Aorta (tissue), 5 donors: Measurements from ENCODE around the gene ACTL6B. TPM values are rescaled to one million over a fixed set of nuclear protein-coding genes. Genes with fewer than 3 reads are reported as not detected.

Source experiments
- ATAC-seq: fragments of 200-7000 bp; cut with Tn5 transposase; one replicate; pipeline ENCODE4 v1.9.1; 2022; ENCODE audit warnings: moderate library complexity; ENCODE audit not compliant: low FRiP score
- DNase-seq, 2 donors: peaks; one replicate each; pipeline ENCODE4 v3.0.0-alpha.2; 2020
- H3K27ac ChIP-seq, 2 donors: one replicate each; pipeline ENCODE4 v1.5.1; 2013; ENCODE audit warnings: low read length in 2 of 2, mild to moderate bottlenecking in 2 of 2, moderate library complexity in 2 of 2, control low read depth in 1 of 2, inconsistent platforms in 1 of 2, low read depth in 1 of 2
- H3K27me3 ChIP-seq, 2 donors: one replicate each; pipeline ENCODE4 v1.6.1; 2013; ENCODE audit warnings: control low read depth in 1 of 2, low read length in 1 of 2, mild to moderate bottlenecking in 1 of 2, moderate library complexity in 1 of 2; ENCODE audit not compliant: insufficient read depth in 2 of 2, control insufficient read depth in 1 of 2
- H3K36me3 ChIP-seq, 2 donors: one replicate each; pipeline ENCODE4 v1.6.1; 2013; ENCODE audit warnings: control low read depth in 1 of 2, low read length in 1 of 2, mild to moderate bottlenecking in 1 of 2; ENCODE audit not compliant: insufficient read depth in 2 of 2, control insufficient read depth in 1 of 2
- H3K4me1 ChIP-seq, 2 donors: one replicate each; pipeline ENCODE4 v1.6.1; 2013; ENCODE audit warnings: low read length in 2 of 2, control low read depth in 1 of 2, mild to moderate bottlenecking in 1 of 2, moderate library complexity in 1 of 2; ENCODE audit not compliant: insufficient read depth in 2 of 2, control insufficient read depth in 1 of 2
- H3K4me3 ChIP-seq, 2 donors: one replicate each; pipeline ENCODE4 v1.5.1; 2013; ENCODE audit warnings: low read length in 2 of 2, control low read depth in 1 of 2, mild to moderate bottlenecking in 1 of 2
- H3K9me3 ChIP-seq: one replicate; pipeline ENCODE4 v1.6.1; 2013; ENCODE audit warnings: mild to moderate bottlenecking, low read length; ENCODE audit not compliant: control insufficient read depth
- WGBS, 2 donors: extraction: QIAGEN DNeasy Blood & Tissue Kit; methylation state at CpG; one replicate each; pipeline ENCODE4 v1.1.7; 2013; 5-methylcytosine and 5-hydroxymethylcytosine counted together
- intact Hi-C, 2 donors: fragments of 100-400 bp; cut with DNase I; formaldehyde crosslinking; loops; one replicate each; pipeline versions ENCODE4 v1.14.2 to v1.15.0; 2022
- polyA plus RNA-seq, 2 donors: library from polyadenylated mRNA; stranded (reverse); fragments of 200-250 nt; gene quantifications; one replicate each; pipeline ENCODE4 v1.2.3, GENCODE V29; 2013
- total RNA-seq, 2 donors: library from RNA; stranded (reverse); fragmentation: NEBNext Ultra II Directional; extraction: Animal tissue kit (Norgen Biotek cat#: 25700); gene quantifications; one replicate each; pipeline ENCODE4 v1.2.1, GENCODE V29; 2021
- donor health status: healthy with polysubstance abuse.
- donor health status: Bipolar disorder and iron deficiency.
- donor health status: DM: no; HTN: no; CAD: no.
- donor health status: DM: no; HTN: no; CAD: no.
- donor health status: DM: yes; HTN: yes; CAD: no.

The ACTL6B gene
- total and polyA plus RNA-seq, 4 donors = not detected

DNA sequence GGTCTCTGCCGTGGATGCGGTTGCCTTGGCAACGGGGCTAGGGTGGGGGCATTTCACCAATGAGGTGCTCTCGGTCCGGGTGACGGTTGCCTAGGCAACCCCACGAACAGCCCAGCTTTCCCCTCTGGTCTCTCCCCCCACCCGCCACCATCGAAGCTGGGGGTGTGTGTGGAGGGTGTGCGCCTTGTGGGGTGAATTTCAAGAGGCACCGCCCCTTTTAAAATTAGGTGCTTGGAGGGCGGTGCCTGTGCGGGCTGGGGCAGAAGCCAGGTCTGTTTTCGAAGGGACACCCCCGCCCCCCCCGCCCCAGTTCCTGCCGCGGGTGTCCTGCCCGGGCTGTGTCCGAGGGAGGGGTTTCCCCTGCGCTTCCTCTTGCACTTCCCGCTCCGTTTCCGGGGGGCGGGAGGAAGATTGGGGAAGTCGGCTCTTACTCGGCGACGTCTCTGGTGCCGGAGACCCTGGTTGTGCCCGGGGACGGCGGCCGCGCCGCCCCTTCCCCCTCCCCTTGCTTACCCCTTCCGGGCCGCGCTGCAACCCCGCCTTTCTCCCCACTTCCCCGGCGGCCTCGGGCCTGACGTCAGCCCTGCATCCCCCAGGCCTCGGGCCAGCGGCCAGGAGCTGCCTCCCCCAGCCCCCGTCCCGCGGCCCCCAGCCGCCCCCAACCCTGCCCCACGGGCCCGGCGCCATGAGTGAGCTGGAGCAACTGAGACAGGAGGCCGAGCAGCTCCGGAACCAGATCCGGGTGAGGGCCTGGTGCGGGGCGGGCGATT is 19.5 kb upstream of the ACTL6B start:
- Histone ChIP-seq H3K4me3 (peak overlapping the region; percentile 54 to 75), H3K27me3 (no peaks in the 10 kb centered on the region), H3K36me3 (peaks cover 0 to 5% of the 10 kb centered on the region in 2 donors), H3K27ac (no peak overlapping the region), H3K9me3 (no peaks in the 10 kb centered on the region), H3K4me1 (no peaks in the 10 kb centered on the region)
- intact Hi-C loops = loop anchor here in 1 of 2 donors (5.0 kb wide), 1 partner anchor 88 kb away; the partner anchor contains the start of genes FBXO24 and LRCH4
- 0 to 1% methylated on average over 53 to 59 of the region's 59 CpGs for WGBS, 2 donors
- DNase-seq (peak; percentile 90 to 92), ATAC-seq (peak; percentile 34)

DNA sequence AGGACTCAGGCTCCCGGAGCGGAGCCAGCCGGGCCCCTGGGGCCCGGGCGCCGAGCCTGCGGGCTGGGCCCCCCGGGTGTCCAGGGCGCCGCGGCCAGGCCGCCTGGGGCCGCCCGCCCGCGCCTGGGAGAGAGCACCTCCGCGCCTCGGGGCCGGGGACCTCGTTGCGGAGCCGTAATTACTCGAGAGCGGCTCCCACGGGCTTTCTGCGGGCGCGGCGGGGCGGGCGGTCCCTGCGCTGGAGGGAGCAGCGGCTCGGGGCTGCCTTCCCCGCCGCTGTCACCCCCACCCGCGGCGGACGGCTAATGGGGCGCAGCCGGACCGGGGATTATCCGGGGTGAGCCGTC is 18.8 kb upstream of the ACTL6B start:
- 0% methylated on average over 37 to 46 of the region's 46 CpGs for WGBS, 2 donors
- H3K4me1 ChIP-seq = no peaks in the 10 kb centered on the region
- ATAC-seq = no peak

DNA sequence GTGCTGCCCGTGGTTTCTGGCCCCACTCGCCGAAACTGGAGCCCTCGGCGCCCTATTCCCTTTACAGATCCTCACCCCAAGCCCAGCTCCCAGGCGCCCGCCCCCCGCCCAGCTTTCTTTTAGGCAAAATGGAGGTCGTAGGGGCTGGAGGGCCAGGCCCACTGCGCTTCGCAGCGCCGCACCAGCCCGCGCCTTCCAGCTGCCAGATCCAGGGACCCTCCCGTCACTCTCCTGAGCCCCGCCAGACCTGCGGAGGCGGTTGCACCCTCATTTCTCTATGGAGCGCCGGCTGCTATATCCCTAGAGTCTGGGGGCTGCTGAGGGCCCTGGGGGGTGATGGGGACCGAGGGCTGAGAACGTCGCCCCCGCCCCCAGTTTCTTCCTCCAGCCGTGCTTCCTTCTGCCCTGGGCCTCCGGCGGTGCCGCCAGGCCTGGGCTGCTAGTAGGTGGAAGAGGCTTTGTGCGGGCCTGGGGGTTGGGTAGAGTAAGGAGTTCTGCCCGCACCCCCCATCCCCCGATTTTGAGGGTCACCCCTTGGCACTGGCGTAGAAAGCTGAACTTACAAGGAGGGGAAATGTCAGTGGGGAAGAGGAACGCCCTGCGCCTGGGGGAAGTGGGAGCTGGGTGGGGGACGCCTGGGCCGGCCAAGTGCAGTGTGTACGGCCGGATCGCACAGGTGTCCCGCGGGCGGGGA is 18.3 kb upstream of the ACTL6B start:
- intact Hi-C loops = loop anchor here (5.0 kb wide), 2 partner anchors 62 to 87 kb away; partner anchors contain the start of genes FBXO24 (in 1 of the 2), LRCH4 (in 1 of the 2) and MOSPD3 (in 1 of the 2)
- ATAC-seq (no peak), DNase-seq (peak; percentile 70 to 80)
- peak overlapping the region; percentile 54 to 75 for H3K4me3 ChIP-seq
- peaks cover 0 to 5% of the 10 kb centered on the region in 2 donors for H3K36me3 ChIP-seq
- H3K27ac ChIP-seq = peak overlapping the region; percentile 2 to 61
- no peaks in the 10 kb centered on the region for H3K27me3 ChIP-seq
- H3K4me1 ChIP-seq = no peaks in the 10 kb centered on the region
- no peaks in the 10 kb centered on the region for H3K9me3 ChIP-seq
- WGBS, 2 donors = 0 to 1% methylated on average over 42 to 43 of the region's 43 CpGs

More for the DNA sequence above, 18.8 kb upstream of the ACTL6B start:
- Histone ChIP-seq H3K36me3 (peaks cover 0 to 5% of the 10 kb centered on the region in 2 donors), H3K27ac (peak overlapping the region; percentile 2 to 16), H3K9me3 (no peaks in the 10 kb centered on the region), H3K27me3 (no peaks in the 10 kb centered on the region), H3K4me3 (peak overlapping the region; percentile 54 to 75)
- intact Hi-C loops = loop anchor here in 1 of 2 donors (5.0 kb wide), 1 partner anchor 88 kb away; the partner anchor contains the start of genes FBXO24 and LRCH4
- DNase-seq = no peak

DNA sequence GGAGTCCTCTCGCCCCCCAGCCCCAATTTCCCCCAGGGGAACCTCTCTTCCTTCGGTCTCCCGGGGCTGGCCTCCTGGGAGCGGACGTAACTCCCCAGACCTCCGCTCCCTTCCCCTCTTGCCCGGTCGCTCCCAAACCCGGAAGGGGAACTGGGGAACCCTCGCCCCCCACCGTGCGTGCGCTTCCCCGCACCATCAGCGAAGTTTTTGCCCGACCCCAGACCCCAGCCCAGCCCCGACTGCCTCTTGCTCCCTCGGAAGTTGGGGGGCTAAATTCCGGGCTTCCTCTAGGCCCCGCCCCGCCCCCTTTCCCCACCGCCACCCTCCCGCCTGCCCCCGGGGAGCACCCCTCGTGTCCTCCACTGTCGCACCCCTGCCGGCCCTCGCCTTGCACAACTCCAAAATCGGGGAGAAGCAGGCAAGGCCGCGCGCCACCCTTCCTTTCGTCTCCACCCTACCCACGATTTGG is 17.7 kb upstream of the ACTL6B start:
- Histone ChIP-seq H3K9me3 (no peaks in the 10 kb centered on the region), H3K27me3 (no peaks in the 10 kb centered on the region), H3K27ac (peak overlapping the region; percentile 6 to 80), H3K4me1 (no peaks in the 10 kb centered on the region), H3K36me3 (peaks cover 0 to 5% of the 10 kb centered on the region in 2 donors), H3K4me3 (peak overlapping the region; percentile 54 to 75)
- ATAC-seq (peak; percentile 3), DNase-seq (peak; percentile 73 to 87)
- WGBS, 2 donors = 1 to 2% methylated on average over 12 to 34 of the region's 34 CpGs
- intact Hi-C loops = loop anchor here (1.0 to 5.0 kb wide), 2 partner anchors 62 kb away; partner anchors contain the start of gene MOSPD3 (in 2 of the 2)

DNA sequence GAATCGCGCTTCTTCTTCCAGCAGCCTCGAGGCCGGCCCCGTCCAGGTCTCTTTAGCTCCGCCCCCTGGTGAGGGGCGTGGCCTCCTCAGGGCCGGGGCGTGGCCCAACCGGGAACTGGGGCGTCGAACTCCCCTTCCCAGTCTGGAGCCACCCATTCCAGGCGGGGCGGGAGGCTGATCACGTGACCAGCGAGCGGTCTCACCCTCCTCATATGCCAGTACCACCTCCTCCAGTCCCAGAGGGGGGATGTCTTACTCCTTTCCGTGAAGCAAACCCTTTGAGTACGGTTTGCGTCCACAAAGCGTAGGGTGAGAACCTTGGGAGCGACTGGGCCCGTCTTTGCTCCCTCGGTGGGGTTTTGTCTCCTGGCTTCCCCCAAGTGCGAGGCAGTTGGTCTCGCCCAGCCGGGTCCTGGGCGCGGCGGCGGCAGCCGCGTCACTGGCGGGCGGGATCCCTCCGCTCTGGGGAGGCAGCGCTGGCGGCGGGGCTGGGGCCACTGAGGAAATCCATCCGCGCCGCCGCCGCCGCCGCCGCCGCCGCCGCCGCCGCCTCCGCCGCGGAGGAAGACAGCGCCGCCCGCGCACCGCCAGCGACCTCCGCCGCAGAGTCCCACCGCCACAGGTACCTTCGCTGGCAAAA is 17.2 kb upstream of the ACTL6B start, which contains the start of gene GNB2:
Gene GNB2, plus strand, starts transcription at position 439 of the 640 bp plus-strand sequence. CDS start 2,526 bp downstream, outside the sequence.
- intact Hi-C loops = loop anchor here (1.0 to 5.0 kb wide), 2 partner anchors 61 kb away; partner anchors contain the start of gene MOSPD3 (in 2 of the 2)
- 0% methylated on average over 55 to 65 of the region's 65 CpGs for WGBS, 2 donors
- peak within 1 kb of the TSS; percentile 6 to 90 for H3K27ac ChIP-seq
- H3K36me3 ChIP-seq = peaks cover 0 to 4% of the 10 kb centered on the region in 2 donors
- no peaks in the 10 kb centered on the region for H3K4me1 ChIP-seq
- H3K9me3 ChIP-seq = no peaks in the 10 kb centered on the region
- peak within 1 kb of the TSS; percentile 54 to 75 for H3K4me3 ChIP-seq
- H3K27me3 ChIP-seq = no peaks in the 10 kb centered on the region
- ATAC-seq = peak; percentile 95
- DNase-seq = peak; percentile 100

DNA sequence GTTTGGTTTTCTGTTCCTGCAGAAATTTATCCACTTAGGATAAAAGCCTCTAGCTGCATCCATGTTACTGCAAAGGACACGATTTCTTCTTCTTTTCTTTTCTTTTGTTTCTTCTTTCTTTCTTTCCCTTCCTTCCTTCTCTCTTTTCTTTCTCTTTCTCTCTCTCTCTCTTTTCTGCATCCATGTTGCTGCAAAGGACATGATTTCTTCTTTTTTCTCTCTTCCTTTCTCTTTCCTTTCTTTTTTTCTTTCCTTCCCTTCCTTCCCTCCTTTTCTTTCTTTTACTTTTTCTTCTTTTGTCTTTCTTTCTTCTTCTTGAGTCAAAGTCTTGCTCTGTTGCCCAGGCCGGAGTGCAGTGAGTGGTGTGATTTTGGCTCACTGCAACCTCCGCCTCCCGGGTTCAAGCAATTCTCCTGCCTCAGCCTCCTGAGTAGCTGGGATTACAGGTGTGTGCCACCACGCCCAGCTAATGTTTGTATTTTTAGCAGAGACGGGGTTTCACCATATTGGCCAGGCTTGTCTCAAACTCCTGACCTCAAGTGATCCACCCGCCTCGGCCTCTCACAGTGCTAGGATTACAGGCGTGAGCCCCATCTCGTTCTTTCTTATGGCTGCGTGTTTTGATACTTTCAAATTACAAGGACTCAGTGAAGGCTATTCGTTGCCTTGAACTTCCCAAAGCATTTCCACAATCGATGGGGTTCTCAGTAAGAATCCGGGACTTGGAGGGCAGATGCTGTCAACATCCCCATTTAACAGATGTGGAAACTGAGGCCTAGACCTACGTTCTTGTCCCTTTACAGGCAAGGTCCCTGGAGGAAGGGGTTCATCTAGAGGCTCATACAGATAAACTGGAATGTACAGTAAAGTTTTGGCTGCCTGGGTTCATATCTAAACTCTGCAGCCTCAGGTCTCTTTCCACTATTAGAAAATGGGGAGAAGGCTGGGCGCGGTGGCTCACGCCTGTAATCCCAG is 15.4 kb upstream of the ACTL6B start:
- Histone ChIP-seq H3K27me3 (no peaks in the 10 kb centered on the region), H3K4me1 (peaks cover 0 to 3% of the 10 kb centered on the region in 2 donors), H3K36me3 (no peaks in the 10 kb centered on the region), H3K9me3 (no peaks in the 10 kb centered on the region), H3K4me3 (no peak overlapping the region), H3K27ac (no peak overlapping the region)
- intact Hi-C loops = loop anchor here in 1 of 2 donors (5.0 kb wide), 1 partner anchor 59 kb away; the partner anchor contains the start of gene MOSPD3
- DNase-seq = no peak
- 90 to 91% methylated on average over 18 of the region's 18 CpGs for WGBS, 2 donors
- no peak for ATAC-seq

DNA sequence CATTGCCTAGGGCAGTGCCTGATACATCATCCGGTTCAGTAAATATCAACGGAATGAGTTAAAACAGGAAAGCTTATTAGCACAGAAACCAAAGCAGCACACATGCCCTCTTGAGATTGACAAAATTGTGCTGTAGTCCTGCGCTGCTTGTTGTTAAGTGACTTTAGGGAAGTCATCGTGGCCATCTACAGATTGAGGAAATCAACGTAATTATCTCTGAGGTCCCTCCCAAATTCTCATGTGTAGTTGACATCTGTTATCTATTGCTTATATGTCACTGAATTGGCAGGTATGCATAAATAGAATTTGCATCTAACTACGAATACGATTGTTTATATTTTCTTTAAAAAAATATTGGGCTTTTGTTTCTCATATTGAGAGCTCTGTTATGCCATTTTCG is 13.8 kb upstream of the ACTL6B start:
- peaks cover 0 to 3% of the 10 kb centered on the region in 2 donors for H3K4me1 ChIP-seq
- ATAC-seq (no peak), DNase-seq (no peak)
- H3K9me3 ChIP-seq = no peaks in the 10 kb centered on the region
- no peak overlapping the region for H3K27ac ChIP-seq
- intact Hi-C loops = loop anchor here in 1 of 2 donors (5.0 kb wide), 1 partner anchor 58 kb away; the partner anchor contains the start of gene MOSPD3
- H3K4me3 ChIP-seq = no peak overlapping the region
- H3K36me3 ChIP-seq = no peaks in the 10 kb centered on the region
- no peaks in the 10 kb centered on the region for H3K27me3 ChIP-seq
- 78 to 84% methylated on average over 8 of the region's 8 CpGs for WGBS, 2 donors
